ENCODE data around the gene MAF.

The MAF gene

DNA sequence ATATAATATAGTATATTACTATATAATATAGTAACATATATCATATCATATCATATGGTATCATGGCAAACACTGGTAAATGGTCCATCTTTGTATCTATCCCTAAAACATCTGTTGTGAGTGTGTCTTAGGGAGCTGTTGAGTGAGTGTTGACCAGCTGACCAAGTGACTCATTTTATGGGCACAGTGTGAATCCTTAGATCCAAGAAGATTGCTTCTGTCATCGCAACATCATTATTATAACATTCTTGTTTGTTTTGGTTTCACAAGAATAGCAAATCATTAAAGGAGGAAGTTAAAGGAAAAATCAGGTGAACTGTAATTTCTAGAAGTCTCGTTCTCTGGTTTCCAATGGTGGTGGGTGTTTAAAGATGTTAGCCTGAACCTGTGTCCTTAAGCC, 11.7 kb upstream of the MAF start:
- no peak for DNase-seq (ENCODE audit: low read depth, low spot score)

GRCh38 chr16:79610771-79611170, 10.2 kb upstream of the MAF start:
- no peak for DNase-seq (ENCODE audit: low read depth, low spot score)

- DNase-seq (ENCODE audit: low read depth, low spot score), result no peak
Measured at GRCh38 chr16:79609861-79610260, 9.3 kb upstream of the MAF start.

- DNase-seq (ENCODE audit: low read depth, low spot score), result peak; percentile 50
Measured at GRCh38 chr16:79608976-79609375, 8.4 kb upstream of the MAF start.

DNA sequence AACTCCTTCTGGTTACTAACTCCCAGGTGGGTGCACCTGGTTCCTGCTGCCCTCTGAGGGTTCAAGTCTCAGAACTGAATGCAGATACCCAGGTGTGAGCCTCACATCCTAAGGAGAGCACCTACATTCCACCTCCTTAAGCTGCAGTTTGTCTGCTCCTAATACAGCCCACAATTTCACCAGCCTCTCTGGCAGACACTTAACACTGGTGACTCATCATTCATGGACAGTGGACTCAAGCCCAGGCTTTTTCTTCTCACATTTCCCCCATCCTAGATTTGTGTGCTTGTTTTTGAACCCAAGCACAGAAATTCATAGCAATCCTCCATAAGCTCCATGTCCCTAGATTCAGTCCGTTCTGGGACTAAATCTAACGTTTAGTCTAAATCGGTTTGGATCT, 7.0 kb upstream of the MAF start:
- no peak for DNase-seq (ENCODE audit: low read depth, low spot score)

DNA sequence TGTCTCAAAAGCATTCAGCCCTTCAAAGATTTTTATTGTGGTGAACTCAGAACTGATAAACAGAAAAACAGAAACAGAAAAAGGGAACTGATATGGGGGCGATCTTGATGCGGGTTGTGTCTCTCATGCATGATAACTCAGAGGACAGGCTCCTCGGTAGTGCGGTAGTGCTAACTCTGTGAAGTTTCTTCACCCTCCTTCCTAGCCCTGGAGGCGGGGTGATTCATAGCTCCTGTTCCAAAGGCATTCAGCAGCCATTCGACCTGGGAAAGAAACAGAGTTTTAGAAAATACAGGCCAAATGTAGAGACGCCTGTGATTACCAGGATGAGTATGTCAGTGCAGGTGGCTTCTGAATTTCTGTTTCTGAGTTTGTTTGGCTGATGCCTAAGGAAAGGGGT, 5.5 kb upstream of the MAF start:
- DNase-seq (ENCODE audit: low read depth, low spot score), result peak; percentile 39

DNA sequence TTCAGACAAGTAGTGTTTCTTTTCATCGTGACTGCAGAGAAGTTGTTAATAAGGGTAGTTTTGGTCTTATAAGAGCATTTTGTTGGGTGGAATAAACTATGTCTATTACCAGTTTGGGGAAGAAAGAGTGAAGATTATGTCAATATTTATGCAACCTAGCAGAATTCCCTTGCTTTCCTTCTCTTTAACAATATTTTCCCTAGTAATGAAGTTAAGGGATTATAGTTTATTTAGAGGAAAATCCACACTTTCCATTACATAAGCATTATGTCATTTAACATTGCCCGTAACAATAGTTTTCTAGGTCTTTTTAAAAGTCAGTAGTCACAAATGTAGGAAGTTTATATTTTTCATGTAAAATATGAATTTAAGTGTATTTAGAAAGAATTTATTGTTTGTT, 2.5 kb upstream of the MAF start:
- no peak for DNase-seq (ENCODE audit: low read depth, low spot score)

DNA sequence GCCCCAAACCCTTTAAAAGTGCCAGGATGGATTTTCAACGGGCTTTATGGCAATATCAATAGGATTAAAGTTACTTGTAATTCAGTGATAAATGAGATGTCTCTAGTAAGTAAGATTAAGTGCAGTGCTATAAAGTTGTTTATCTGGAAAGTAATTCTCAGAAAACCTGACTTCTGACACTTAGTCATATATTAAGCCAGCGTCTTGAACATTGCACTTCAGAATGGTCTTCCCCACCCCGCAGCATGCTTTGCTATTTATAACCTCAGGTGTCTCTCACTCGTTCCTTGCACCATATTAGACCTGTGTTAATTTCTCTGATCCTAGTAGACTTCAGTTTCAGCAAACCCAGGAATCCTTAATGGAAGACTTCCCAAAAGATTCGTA, 2.1 kb upstream of the MAF start:
- DNase-seq (ENCODE audit: low read depth, low spot score), result no peak

- peak; percentile 90 for DNase-seq (ENCODE audit: low read depth, low spot score)
Measured at GRCh38 chr16:79601931-79602627, 1.5 kb upstream of the MAF start.

DNA sequence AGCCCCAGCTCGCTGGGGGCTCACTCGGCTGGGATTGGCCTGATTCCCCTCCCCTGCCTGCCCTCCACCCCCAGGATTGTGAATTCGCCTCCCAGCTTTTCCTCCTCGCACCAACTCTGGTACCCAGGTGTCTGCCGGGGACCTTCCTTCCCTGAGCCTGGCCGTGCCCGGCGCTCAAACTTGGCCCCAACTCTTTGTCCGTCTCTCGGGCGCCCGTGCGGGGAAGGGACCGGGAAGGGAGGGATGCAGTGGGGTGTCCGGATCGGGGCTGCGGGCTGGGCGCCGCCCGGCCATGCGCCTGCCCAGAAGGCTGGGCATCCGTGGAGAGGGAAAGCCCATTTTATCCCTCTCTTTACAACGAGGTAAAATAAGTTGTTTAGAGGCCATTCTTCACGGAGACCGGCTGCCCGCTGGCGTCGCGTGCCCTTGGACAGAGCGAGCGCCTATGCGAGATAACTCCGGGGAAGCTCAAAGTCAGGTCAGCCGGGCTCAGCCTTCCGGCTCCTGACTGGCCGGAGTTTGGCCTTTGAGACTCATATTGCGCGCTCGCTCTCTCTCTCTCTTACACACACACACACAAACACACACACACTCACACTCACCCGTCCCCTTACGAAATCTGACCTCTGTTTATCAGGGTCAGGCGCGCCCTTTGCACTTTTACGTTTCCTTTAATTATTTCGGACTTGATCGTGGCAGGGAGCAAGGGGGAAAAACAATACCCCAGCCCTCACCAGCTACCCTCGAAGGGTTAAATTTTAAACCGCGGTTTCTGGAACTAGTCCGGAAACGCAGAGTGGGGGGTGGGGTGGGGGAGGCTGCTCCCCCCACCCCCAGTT, 774 bp upstream of the MAF start:
- DNase-seq (ENCODE audit: low read depth, low spot score), result peak; percentile 74

DNA sequence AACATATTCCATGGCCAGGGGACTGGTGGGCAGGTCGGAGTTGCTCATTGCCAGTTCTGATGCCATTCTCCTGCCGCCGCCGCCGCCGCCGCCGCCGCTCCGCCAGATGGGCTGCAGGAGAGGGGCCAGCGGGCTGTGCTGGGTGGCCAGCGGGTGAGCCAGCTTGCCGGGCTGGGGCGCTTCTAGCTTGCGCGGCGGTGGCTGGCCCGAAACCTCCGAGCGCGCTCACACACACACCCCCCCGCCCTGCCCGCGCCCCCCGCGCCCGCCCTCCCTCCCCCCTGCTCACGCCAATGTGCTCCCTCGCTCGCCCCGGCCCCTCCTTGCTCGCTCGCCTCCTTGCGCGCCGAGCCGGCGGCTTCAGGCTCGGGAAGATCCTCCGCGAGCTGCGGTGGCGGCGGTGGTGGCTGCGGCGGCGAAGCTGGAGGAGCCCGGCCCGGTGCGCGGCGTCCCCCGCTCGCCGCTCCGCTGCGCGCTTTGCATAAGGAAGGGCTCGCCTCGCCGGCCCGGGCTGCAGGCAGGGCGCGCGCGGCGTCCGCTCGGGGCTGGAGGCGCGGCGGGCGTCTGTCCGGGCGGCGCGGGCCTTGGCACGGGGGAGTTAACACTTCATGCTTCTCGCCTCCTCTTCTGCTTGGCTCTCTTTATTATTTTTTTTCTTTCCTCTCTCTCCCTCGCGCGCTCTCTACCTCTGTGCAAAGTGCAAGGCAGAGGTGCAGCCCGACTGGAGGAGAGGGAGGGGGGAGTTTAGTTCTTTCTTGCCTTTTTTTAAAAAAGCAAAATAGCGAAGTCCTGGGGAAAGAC, 500 bp downstream of the MAF start:
- peak; percentile 69 for DNase-seq (ENCODE audit: low read depth, low spot score)

DNA sequence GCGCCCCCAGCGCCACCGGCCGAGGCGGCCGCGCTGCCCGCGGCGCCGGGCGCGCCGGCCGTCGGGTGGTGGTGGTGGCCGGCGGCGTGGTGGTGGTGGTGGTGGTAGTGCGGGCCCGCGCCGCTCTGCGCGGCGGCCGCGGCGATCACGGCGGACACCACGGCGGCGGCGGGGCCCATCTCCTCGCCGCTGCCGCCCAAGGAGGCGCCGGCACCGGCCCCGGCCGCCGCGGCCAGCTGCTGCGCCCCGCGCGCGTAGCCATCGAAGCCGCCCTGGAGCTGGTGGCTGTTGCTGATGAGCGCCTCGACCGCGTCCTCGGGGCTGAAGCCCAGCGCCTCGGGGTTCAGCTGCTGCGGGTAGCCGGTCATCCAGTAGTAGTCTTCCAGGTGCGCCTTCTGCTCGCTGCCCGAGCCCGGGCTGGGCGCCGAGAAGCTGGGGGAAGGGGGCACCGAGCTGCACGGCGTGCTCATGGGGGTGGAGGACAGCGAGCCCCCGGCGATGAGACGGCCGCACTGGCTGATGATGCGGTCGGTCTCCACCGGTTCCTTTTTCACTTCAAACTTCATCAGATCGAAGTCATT, 1.2 kb downstream of the MAF start:
- no peak for DNase-seq (ENCODE audit: low read depth, low spot score)

- peak; percentile 86 for DNase-seq (ENCODE audit: low read depth, low spot score)
Measured at GRCh38 chr16:79598348-79599181, 2.0 kb downstream of the MAF start.

- no peak for DNase-seq (ENCODE audit: low read depth, low spot score)
Measured at GRCh38 chr16:79598063-79598347, 2.5 kb downstream of the MAF start.

- DNase-seq (ENCODE audit: low read depth, low spot score), result no peak
Measured at GRCh38 chr16:79597277-79598062, 3.1 kb downstream of the MAF start.

GRCh38 chr16:79595931-79596450, 4.5 kb downstream of the MAF start:
- no peak for DNase-seq (ENCODE audit: low read depth, low spot score)

GRCh38 chr16:79595231-79595641, 5.3 kb downstream of the MAF start:
- no peak for DNase-seq (ENCODE audit: low read depth, low spot score)

- DNase-seq (ENCODE audit: low read depth, low spot score), result no peak
Measured at GRCh38 chr16:79593754-79594153, 6.8 kb downstream of the MAF start.

GRCh38 chr16:79593074-79593531, 7.4 kb downstream of the MAF start:
- DNase-seq (ENCODE audit: low read depth, low spot score), result no peak

DNA sequence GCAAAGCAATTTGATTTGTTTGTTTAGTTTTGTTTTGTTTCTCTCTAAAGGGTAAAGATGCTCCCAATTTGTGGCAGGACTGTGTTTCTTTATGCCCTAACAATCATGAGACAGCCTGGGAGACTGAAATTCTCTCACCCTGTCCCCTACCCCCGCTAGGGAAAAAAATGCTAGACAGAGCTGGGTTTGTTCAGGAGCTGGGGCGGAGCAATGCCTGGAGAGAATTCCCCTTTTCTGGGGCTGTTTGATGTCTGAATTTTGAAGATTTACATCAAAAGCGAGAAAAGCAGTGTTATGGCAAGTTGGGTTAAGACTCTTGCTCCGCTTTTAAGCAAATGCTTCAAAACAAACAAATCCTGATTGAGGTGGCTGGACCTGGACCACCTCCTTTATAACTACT, 8.4 kb downstream of the MAF start:
- DNase-seq (ENCODE audit: low read depth, low spot score), result no peak
